ENCODE data around the gene THBS2. TPM values are rescaled to one million over a fixed set of nuclear protein-coding genes. Genes with fewer than 3 reads are reported as not detected.

The THBS2 gene
- total RNA-seq, 1 experiment from 2014 or later, result 0.39 TPM

- Histone ChIP-seq H3K79me2 (ENCODE audit: insufficient read depth, low read length) (no peaks in the 10 kb centered on the region), H3K9me3 (ENCODE audit: control insufficient read depth in 1 of 2, insufficient read depth in 1 of 2, low read depth in 1 of 2, low read length in 2 of 2) (no peaks in the 10 kb centered on the region), H3K9ac (ENCODE audit: low read length) (no peak overlapping the region), H3K36me3 (ENCODE audit: control insufficient read depth in 1 of 2, insufficient read depth in 2 of 2, low read length in 2 of 2) (no peaks in the 10 kb centered on the region), H3K27me3 (ENCODE audit: insufficient read depth, low read length) (no peaks in the 10 kb centered on the region), H3K27ac (ENCODE audit: low read depth, low read length) (no peak overlapping the region), H4K20me1 (ENCODE audit: insufficient read depth) (no peaks in the 10 kb centered on the region), H3K9me2 (ENCODE audit: insufficient read depth) (no peaks in the 10 kb centered on the region), H3K4me2 (ENCODE audit: low read length) (no peak overlapping the region), H2AFZ (ENCODE audit: low read depth, low read length, poor library complexity, severe bottlenecking) (no peak overlapping the region), H3K4me1 (ENCODE audit: control insufficient read depth in 1 of 2, insufficient read depth in 2 of 2, low read length in 2 of 2) (peaks cover 0 to 3% of the 10 kb centered on the region in 2 experiments; a peak in 2 of 4 replicates), H3K4me3 (replicated peaks in 1 of 2; ENCODE audit: low read depth in 1 of 2, low read length in 2 of 2) (no peak overlapping the region)
- DNase-seq (ENCODE audit: low read depth, low spot score) (no peak), ATAC-seq (no peak)
- POLR2A ChIA-PET, result no interaction called here
- CTCF ChIA-PET, result no interaction called here
- intact Hi-C loops (cut with micrococcal nuclease), result no loop called here
- no peak for TF ChIP-seq ELF1 (IDR thresholded peaks at IDR 0.05; ENCODE audit: borderline replicate concordance, low read depth)
- TF ChIP-seq TCF7L2 (IDR thresholded peaks at IDR 0.05; ENCODE audit: borderline replicate concordance, extremely low read depth, insufficient read depth, insufficient read length), result no peak
- no TSS peak for BruUV-seq (replicated peaks)
- RAD21 ChIA-PET (ENCODE audit: low non-redundant PET in 1 of 2, low total read pairs in 2 of 2, uncharacterized antibody in 2 of 2, unreplicated experiment in 2 of 2), result no interaction called here
Observed at GRCh38 chr6:169207482-169207881, 46.2 kb downstream of the THBS2 start.

- ChIA-PET CTCF (no interaction called here), RAD21 (ENCODE audit: low non-redundant PET in 1 of 2, low total read pairs in 2 of 2, uncharacterized antibody in 2 of 2, unreplicated experiment in 2 of 2) (no interaction called here), POLR2A (no interaction called here)
- DNase-seq (ENCODE audit: low read depth, low spot score) (no peak), ATAC-seq (no peak)
- Histone ChIP-seq H3K79me2 (ENCODE audit: insufficient read depth, low read length) (no peaks in the 10 kb centered on the region), H2AFZ (ENCODE audit: low read depth, low read length, poor library complexity, severe bottlenecking) (no peak overlapping the region), H3K9me3 (ENCODE audit: control insufficient read depth in 1 of 2, insufficient read depth in 1 of 2, low read depth in 1 of 2, low read length in 2 of 2) (no peaks in the 10 kb centered on the region), H3K27ac (ENCODE audit: low read depth, low read length) (no peak overlapping the region), H3K4me1 (ENCODE audit: control insufficient read depth in 1 of 2, insufficient read depth in 2 of 2, low read length in 2 of 2) (no peaks in the 10 kb centered on the region), H3K9me2 (ENCODE audit: insufficient read depth) (no peaks in the 10 kb centered on the region), H3K9ac (ENCODE audit: low read length) (no peak overlapping the region), H3K4me2 (ENCODE audit: low read length) (no peak overlapping the region), H3K4me3 (replicated peaks in 1 of 2; ENCODE audit: low read depth in 1 of 2, low read length in 2 of 2) (no peak overlapping the region), H4K20me1 (ENCODE audit: insufficient read depth) (no peaks in the 10 kb centered on the region), H3K27me3 (ENCODE audit: insufficient read depth, low read length) (no peaks in the 10 kb centered on the region), H3K36me3 (ENCODE audit: control insufficient read depth in 1 of 2, insufficient read depth in 2 of 2, low read length in 2 of 2) (no peaks in the 10 kb centered on the region)
- no TSS peak for BruUV-seq (replicated peaks)
- intact Hi-C loops (cut with micrococcal nuclease), result no loop called here
- no peak for TF ChIP-seq YY1 (IDR thresholded peaks at IDR 0.05; ENCODE audit: extremely low read depth, insufficient replicate concordance, low read depth, low read length)
- no peak for TF ChIP-seq EGR1 (IDR thresholded peaks at IDR 0.05; ENCODE audit: low read depth)
- TF ChIP-seq SIN3A (IDR thresholded peaks at IDR 0.05; ENCODE audit: low read depth), result no peak
- TF ChIP-seq, protein P1, sequence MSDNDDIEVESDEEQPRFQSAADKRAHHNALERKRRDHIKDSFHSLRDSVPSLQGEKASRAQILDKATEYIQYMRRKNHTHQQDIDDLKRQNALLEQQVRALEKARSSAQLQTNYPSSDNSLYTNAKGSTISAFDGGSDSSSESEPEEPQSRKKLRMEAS (IDR thresholded peaks at IDR 0.05), result no peak
- TF ChIP-seq JUND (IDR thresholded peaks at IDR 0.05), result no peak
- no peak for TF ChIP-seq FOSL1 (IDR thresholded peaks at IDR 0.05; ENCODE audit: low read depth)
- TF ChIP-seq CEBPB (IDR thresholded peaks at IDR 0.05; ENCODE audit: low read depth), result no peak
- TF ChIP-seq POLR2A (IDR thresholded peaks at IDR 0.05; ENCODE audit: borderline replicate concordance, extremely low read depth, insufficient read depth, insufficient read length), result no peak
- TF ChIP-seq, protein P2, sequence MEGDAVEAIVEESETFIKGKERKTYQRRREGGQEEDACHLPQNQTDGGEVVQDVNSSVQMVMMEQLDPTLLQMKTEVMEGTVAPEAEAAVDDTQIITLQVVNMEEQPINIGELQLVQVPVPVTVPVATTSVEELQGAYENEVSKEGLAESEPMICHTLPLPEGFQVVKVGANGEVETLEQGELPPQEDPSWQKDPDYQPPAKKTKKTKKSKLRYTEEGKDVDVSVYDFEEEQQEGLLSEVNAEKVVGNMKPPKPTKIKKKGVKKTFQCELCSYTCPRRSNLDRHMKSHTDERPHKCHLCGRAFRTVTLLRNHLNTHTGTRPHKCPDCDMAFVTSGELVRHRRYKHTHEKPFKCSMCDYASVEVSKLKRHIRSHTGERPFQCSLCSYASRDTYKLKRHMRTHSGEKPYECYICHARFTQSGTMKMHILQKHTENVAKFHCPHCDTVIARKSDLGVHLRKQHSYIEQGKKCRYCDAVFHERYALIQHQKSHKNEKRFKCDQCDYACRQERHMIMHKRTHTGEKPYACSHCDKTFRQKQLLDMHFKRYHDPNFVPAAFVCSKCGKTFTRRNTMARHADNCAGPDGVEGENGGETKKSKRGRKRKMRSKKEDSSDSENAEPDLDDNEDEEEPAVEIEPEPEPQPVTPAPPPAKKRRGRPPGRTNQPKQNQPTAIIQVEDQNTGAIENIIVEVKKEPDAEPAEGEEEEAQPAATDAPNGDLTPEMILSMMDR (IDR thresholded peaks at IDR 0.05 in 2 of 3, conservative IDR thresholded peaks at IDR 0.05 in 1 of 3; ENCODE audit: borderline replicate concordance in 1 of 3, insufficient read depth in 1 of 3, low read depth in 2 of 3, low read length in 2 of 3), result no peak
- no peak for TF ChIP-seq ZNF274 (IDR thresholded peaks at IDR 0.05; ENCODE audit: low read depth, low read length)
- TF ChIP-seq ZFX (IDR thresholded peaks at IDR 0.05), result no peak
- TF ChIP-seq ELF1 (IDR thresholded peaks at IDR 0.05; ENCODE audit: borderline replicate concordance, low read depth), result no peak
- TF ChIP-seq CBX3 (IDR thresholded peaks at IDR 0.05; ENCODE audit: low read depth), result no peak
- TF ChIP-seq EZH2 (IDR thresholded peaks at IDR 0.05), result no peak
- no peak for TF ChIP-seq SP1 (IDR thresholded peaks at IDR 0.05; ENCODE audit: low read depth)
- TF ChIP-seq, protein P3, sequence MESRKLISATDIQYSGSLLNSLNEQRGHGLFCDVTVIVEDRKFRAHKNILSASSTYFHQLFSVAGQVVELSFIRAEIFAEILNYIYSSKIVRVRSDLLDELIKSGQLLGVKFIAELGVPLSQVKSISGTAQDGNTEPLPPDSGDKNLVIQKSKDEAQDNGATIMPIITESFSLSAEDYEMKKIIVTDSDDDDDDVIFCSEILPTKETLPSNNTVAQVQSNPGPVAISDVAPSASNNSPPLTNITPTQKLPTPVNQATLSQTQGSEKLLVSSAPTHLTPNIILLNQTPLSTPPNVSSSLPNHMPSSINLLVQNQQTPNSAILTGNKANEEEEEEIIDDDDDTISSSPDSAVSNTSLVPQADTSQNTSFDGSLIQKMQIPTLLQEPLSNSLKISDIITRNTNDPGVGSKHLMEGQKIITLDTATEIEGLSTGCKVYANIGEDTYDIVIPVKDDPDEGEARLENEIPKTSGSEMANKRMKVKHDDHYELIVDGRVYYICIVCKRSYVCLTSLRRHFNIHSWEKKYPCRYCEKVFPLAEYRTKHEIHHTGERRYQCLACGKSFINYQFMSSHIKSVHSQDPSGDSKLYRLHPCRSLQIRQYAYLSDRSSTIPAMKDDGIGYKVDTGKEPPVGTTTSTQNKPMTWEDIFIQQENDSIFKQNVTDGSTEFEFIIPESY (IDR thresholded peaks at IDR 0.05; ENCODE audit: extremely low read depth, insufficient replicate concordance, low read length), result no peak
Observed at GRCh38 chr6:169205176-169206160, 48.2 kb downstream of the THBS2 start.

All from HCT116 (cell line).